ENCODE results near the gene PDE1C.

DNA sequence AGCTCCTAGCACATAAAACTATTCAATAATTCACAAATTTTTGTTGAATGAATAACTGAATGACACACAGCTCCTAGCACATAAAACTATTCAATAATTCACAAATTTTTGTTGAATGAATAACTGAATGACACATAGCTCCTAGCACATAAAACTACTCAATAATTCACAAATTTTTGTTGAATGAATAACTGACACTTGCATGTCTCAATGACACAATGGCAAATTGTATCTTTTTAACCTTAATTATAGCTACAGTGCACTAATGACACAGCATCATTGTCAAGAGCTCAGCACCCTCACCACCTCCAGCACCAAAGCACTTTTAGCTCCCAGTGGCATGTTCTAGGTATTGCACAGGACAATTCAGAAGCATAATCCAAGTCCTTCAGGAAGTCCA, 131.6 kb downstream of the PDE1C start:
- TF ChIP-seq, protein P1, sequence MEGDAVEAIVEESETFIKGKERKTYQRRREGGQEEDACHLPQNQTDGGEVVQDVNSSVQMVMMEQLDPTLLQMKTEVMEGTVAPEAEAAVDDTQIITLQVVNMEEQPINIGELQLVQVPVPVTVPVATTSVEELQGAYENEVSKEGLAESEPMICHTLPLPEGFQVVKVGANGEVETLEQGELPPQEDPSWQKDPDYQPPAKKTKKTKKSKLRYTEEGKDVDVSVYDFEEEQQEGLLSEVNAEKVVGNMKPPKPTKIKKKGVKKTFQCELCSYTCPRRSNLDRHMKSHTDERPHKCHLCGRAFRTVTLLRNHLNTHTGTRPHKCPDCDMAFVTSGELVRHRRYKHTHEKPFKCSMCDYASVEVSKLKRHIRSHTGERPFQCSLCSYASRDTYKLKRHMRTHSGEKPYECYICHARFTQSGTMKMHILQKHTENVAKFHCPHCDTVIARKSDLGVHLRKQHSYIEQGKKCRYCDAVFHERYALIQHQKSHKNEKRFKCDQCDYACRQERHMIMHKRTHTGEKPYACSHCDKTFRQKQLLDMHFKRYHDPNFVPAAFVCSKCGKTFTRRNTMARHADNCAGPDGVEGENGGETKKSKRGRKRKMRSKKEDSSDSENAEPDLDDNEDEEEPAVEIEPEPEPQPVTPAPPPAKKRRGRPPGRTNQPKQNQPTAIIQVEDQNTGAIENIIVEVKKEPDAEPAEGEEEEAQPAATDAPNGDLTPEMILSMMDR (conservative IDR thresholded peaks at IDR 0.05; ENCODE audit: low read length): no peak
- no peak for TF ChIP-seq EZH2phosphoT487 (IDR thresholded peaks at IDR 0.05; ENCODE audit: borderline replicate concordance)
